Measurements from ENCODE around the gene YLPM1.

DNA sequence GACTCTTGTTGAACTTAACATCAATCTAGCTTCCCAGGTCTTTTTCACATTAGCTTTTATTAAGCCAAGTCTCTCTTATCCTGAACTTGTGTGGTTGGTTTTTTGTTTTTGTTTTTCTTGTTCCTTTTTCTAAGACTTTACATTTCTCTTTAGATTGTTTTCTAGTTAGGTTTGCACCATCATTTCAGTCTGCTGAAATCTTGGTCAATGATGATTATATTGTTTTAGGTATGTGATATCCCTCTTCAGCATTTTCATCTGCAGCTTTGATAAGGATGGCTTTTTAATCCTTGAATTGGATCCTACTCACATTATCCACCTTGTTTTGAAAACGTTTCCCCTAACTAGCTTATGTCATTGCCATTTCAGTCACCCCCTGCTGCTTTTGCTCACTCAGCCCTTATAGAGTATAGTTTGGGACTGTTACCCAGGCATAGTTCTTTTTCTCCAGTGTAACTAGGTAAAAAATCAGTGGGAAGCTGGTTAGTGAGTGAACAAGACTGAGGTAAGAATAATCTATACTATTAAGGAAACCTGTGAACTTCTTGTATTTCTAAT lies 22.0 kb downstream of the YLPM1 start:
- TF ChIP-seq, protein P1, sequence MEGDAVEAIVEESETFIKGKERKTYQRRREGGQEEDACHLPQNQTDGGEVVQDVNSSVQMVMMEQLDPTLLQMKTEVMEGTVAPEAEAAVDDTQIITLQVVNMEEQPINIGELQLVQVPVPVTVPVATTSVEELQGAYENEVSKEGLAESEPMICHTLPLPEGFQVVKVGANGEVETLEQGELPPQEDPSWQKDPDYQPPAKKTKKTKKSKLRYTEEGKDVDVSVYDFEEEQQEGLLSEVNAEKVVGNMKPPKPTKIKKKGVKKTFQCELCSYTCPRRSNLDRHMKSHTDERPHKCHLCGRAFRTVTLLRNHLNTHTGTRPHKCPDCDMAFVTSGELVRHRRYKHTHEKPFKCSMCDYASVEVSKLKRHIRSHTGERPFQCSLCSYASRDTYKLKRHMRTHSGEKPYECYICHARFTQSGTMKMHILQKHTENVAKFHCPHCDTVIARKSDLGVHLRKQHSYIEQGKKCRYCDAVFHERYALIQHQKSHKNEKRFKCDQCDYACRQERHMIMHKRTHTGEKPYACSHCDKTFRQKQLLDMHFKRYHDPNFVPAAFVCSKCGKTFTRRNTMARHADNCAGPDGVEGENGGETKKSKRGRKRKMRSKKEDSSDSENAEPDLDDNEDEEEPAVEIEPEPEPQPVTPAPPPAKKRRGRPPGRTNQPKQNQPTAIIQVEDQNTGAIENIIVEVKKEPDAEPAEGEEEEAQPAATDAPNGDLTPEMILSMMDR (IDR thresholded peaks at IDR 0.05) = no peak
- no peak for TF ChIP-seq POLR2AphosphoS5 (IDR thresholded peaks at IDR 0.05)

Data from stomach (tissue), 4 donors.